Coronary artery (tissue), 2 donors: ENCODE measurements around the gene CDK5RAP1.
"Not testable (repeated sequence)": the region's sequence is repeated elsewhere in the genome, so short reads cannot be mapped to it uniquely, and the experiment has no call there.

Experiments used
- DNase-seq: peaks from one replicate; pipeline ENCODE4 v3.0.0-alpha.2; 2017; ENCODE audit warnings: low spot score
- H3K27ac ChIP-seq, 2 donors: fragments of 200-600 bp; sonication (generic); one replicate each; pipeline ENCODE4 v1.5.1; 2016 to 2019
- H3K4me3 ChIP-seq: fragments of 200-600 bp; sonication (generic); 2 replicates; pipeline ENCODE4 v1.5.1; 2016; ENCODE audit warnings: mild to moderate bottlenecking, moderate library complexity
- CTCF ChIP-seq: fragments of 200-600 bp; sonication (generic); IDR thresholded peaks from one replicate; pipeline ENCODE4 v1.5.1; 2019; ENCODE audit warnings: antibody characterized with exemption

The CDK5RAP1 gene

GRCh38 chr20:33433465-33434234, 32.3 kb upstream of the CDK5RAP1 start:
- H3K27ac ChIP-seq, result peak overlapping the region; percentile 91 to 94
- TF ChIP-seq CTCF, result no peak
- no peak overlapping the region for H3K4me3 ChIP-seq
- DNase-seq, result peak; percentile 89

- DNase-seq, result no peak
- H3K27ac ChIP-seq, result peak overlapping the region; percentile 54 to 83
- TF ChIP-seq CTCF, result no peak
- no peak overlapping the region for H3K4me3 ChIP-seq
Measured at GRCh38 chr20:33431797-33432381, 30.6 kb upstream of the CDK5RAP1 start.

- H3K27ac ChIP-seq, result peak overlapping the region; percentile 92 to 96
Measured at GRCh38 chr20:33423875-33424274, 22.6 kb upstream of the CDK5RAP1 start.

GRCh38 chr20:33423141-33423834, 22.0 kb upstream of the CDK5RAP1 start:
- peak overlapping the region; percentile 92 to 96 for H3K27ac ChIP-seq
- no peak for TF ChIP-seq CTCF
- H3K4me3 ChIP-seq, result no peak overlapping the region
- peak; percentile 97 for DNase-seq

More at GRCh38 chr20:33423875-33424274, 22.6 kb upstream of the CDK5RAP1 start:
- DNase-seq, H3K4me3 ChIP-seq: not testable (repeated sequence)

- H3K27ac ChIP-seq, result peak overlapping the region; percentile 59 to 84
Measured at GRCh38 chr20:33419140-33419974, 18.0 kb upstream of the CDK5RAP1 start.

GRCh38 chr20:33418033-33418432, 16.7 kb upstream of the CDK5RAP1 start:
- no peak overlapping the region for H3K27ac ChIP-seq
- no peak for DNase-seq
- no peak overlapping the region for H3K4me3 ChIP-seq
- no peak for TF ChIP-seq CTCF

More at GRCh38 chr20:33419140-33419974, 18.0 kb upstream of the CDK5RAP1 start:
- no peak for TF ChIP-seq CTCF
- peak; percentile 82 for DNase-seq
- H3K4me3 ChIP-seq, result no peak overlapping the region

- peak; percentile 47 for TF ChIP-seq CTCF
- no peak overlapping the region for H3K4me3 ChIP-seq
- DNase-seq, result no peak
- no peak overlapping the region for H3K27ac ChIP-seq
Measured at GRCh38 chr20:33415948-33416347, 14.6 kb upstream of the CDK5RAP1 start.
